ENCODE data around the gene EGFL7. TPM values are rescaled to one million over a fixed set of nuclear protein-coding genes. Genes with fewer than 3 reads are reported as not detected.

Gene EGFL7
- total RNA-seq, 1 donor from 2014 or later = 16.5 TPM

DNA sequence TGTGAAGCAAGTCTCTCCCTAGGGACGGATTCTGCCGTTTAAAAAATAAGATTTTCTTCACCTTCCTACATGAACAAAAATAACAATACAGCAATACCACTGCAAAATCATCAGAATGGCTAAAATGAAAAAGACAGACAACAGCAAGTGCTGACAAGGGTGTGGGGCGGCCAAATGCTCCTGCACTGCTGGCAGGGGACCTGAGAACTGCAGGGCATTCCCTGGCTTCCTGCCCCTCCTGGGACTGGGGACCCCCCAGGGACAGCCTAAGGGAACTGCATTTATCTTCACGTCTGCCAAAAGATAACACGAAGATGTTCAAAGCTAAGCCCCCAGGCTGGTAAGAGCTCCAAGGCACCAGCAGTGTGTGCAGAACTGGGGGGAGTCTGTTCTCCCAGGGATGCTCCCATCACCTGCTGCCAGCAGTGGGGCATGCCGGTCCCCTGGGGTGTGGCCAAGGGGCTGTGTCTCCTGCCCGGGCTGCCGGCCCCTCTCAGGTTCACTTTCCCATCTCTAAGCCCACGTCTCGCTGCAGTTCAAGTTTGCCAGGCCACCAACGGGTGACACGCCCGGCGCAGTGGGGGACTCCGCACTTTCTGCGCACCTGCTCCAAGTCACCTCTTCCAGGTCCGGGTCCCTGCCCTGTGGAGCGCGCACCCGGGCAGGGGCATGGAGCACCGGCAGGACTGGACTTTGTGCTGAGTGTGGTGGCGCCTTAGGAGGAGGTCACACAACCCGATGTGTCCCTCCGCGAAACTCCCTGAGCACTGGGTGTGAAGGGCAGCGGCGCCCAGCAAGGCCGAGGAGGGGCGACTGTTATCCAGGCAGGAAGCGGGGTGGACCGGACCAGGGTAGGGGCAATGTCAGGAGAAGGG, 4.5 kb upstream of the EGFL7 start:
- H3K27ac ChIP-seq = no peak overlapping the region
- no peaks in the 10 kb centered on the region for H4K20me1 ChIP-seq (ENCODE audit: low read depth)
- no peak for DNase-seq (ENCODE audit: low spot score)
- no peak overlapping the region for H3K4me3 ChIP-seq
- Mint-ChIP-seq H3K4me1 (peaks cover 10% of the 10 kb centered on the region), H3K27me3 (ENCODE audit: insufficient read depth, low read depth) (peaks cover 6% of the 10 kb centered on the region), H3K27ac (peak overlapping the region; percentile 29), H3K4me3 (peak overlapping the region; percentile 17), H3K9me3 (peaks cover 2% of the 10 kb centered on the region), H3K36me3 (no peaks in the 10 kb centered on the region)
- no peaks in the 10 kb centered on the region for H3K27me3 ChIP-seq
- H3K9me3 ChIP-seq (ENCODE audit: low read depth) = no peaks in the 10 kb centered on the region
- no peak overlapping the region for H3K4me2 ChIP-seq
- no peaks in the 10 kb centered on the region for H3K36me3 ChIP-seq
- TF ChIP-seq CTCF (IDR thresholded peaks at IDR 0.05) (no peak), EZH2phosphoT487 (IDR thresholded peaks at IDR 0.05) (no peak), EZH2 (IDR thresholded peaks at IDR 0.05) (no peak)
- no peaks in the 10 kb centered on the region for H3K79me2 ChIP-seq (ENCODE audit: low read depth)
- no peak overlapping the region for H2AFZ ChIP-seq (replicated peaks)
- H3F3A ChIP-seq (ENCODE audit: low read depth) = no peaks in the 10 kb centered on the region
- H3K4me1 ChIP-seq = no peaks in the 10 kb centered on the region
- no peak overlapping the region for H3K9ac ChIP-seq

- Mint-ChIP-seq H3K4me1 (peaks cover 7% of the 10 kb centered on the region), H3K27ac (no peak overlapping the region), H3K9me3 (peaks cover 2% of the 10 kb centered on the region), H3K4me3 (no peak overlapping the region), H3K27me3 (ENCODE audit: insufficient read depth, low read depth) (peaks cover 6% of the 10 kb centered on the region), H3K36me3 (no peaks in the 10 kb centered on the region)
- Histone ChIP-seq H3F3A (ENCODE audit: low read depth) (no peaks in the 10 kb centered on the region), H3K9ac (no peak overlapping the region), H3K27ac (no peak overlapping the region), H3K4me1 (no peaks in the 10 kb centered on the region), H2AFZ (replicated peaks) (no peak overlapping the region), H3K9me3 (ENCODE audit: low read depth) (no peaks in the 10 kb centered on the region), H3K4me3 (no peak overlapping the region), H3K27me3 (no peaks in the 10 kb centered on the region), H3K4me2 (no peak overlapping the region), H3K36me3 (no peaks in the 10 kb centered on the region), H3K79me2 (ENCODE audit: low read depth) (no peaks in the 10 kb centered on the region), H4K20me1 (ENCODE audit: low read depth) (no peaks in the 10 kb centered on the region)
- DNase-seq (ENCODE audit: low spot score) = no peak
- TF ChIP-seq CTCF (IDR thresholded peaks at IDR 0.05) = no peak
- TF ChIP-seq EZH2phosphoT487 (IDR thresholded peaks at IDR 0.05) = no peak
- TF ChIP-seq EZH2 (IDR thresholded peaks at IDR 0.05) = no peak
Observed at GRCh38 chr9:136658849-136659535, 3.7 kb upstream of the EGFL7 start.

DNA sequence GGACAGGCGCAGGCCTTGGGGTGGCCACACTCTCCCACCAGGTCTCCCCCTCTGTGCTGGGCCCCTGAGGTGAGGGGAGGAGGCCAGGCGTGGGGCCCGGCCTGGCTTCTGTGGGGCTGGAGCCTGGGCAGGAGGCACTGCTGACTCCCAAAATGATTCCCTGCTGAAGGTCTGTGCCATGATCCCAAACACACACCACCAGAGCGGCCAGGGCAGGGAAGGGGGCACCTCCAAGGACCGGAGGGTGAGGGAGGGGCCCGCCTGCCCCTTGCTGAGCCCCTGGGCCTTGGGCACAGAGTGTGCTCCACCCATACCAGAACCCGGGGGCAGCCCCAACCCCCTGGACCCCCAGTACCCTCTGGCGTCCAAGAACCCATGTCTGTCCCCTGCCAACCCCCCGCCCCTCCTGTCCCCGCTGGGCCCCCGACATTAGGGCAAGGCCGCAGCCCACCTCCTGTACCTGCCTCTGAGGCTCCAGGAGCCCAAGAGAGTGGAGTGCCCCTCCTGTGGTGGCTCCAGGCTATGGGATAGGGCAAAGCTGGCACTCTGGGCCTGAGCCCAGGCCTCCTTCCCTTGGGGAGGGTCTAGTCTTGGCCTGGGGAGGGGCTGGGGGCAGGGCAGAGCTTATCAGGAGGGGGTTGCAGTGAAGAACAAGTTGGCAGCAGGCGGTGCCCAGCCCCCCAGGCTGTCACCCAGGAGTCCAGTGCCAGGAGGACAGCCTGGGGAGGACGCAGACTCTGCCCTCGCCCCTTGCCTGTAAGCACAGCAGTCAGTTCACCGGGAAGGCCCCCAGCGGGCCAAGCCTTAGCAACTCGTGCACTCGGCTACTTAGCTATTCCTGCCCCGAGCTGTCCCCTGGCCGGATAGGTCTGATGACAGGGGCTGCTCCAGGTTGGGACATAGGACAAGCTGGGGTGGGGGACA, 2.6 kb upstream of the EGFL7 start:
- Mint-ChIP-seq H3K36me3 (no peaks in the 10 kb centered on the region), H3K27me3 (ENCODE audit: insufficient read depth, low read depth) (peaks cover 8% of the 10 kb centered on the region), H3K27ac (no peak overlapping the region), H3K9me3 (peaks cover 2% of the 10 kb centered on the region), H3K4me1 (peaks cover 7% of the 10 kb centered on the region), H3K4me3 (no peak overlapping the region)
- no peaks in the 10 kb centered on the region for H3K79me2 ChIP-seq (ENCODE audit: low read depth)
- TF ChIP-seq EZH2phosphoT487 (IDR thresholded peaks at IDR 0.05) = no peak
- no peak for TF ChIP-seq CTCF (IDR thresholded peaks at IDR 0.05)
- TF ChIP-seq EZH2 (IDR thresholded peaks at IDR 0.05) = no peak
- H3K9me3 ChIP-seq (ENCODE audit: low read depth) = no peaks in the 10 kb centered on the region
- no peak overlapping the region for H3K27ac ChIP-seq
- peaks cover 8% of the 10 kb centered on the region for H3K27me3 ChIP-seq
- H2AFZ ChIP-seq (replicated peaks) = no peak overlapping the region
- H3F3A ChIP-seq (ENCODE audit: low read depth) = peaks cover 5% of the 10 kb centered on the region
- H3K4me3 ChIP-seq = no peak overlapping the region
- H3K9ac ChIP-seq = no peak overlapping the region
- H3K4me2 ChIP-seq = no peak overlapping the region
- peaks cover under 1% of the 10 kb centered on the region for H3K4me1 ChIP-seq
- DNase-seq (ENCODE audit: low spot score) = no peak
- H3K36me3 ChIP-seq = no peaks in the 10 kb centered on the region
- no peaks in the 10 kb centered on the region for H4K20me1 ChIP-seq (ENCODE audit: low read depth)
